Gastroesophageal sphincter (tissue), 3 donors: ENCODE measurements around the gene DACT1.

ENCODE experiments used
- CTCF ChIP-seq, 4 experiments: fragments of 200-600 bp in 2 of 4; fragments of 450-650 bp in 2 of 4; sonication (generic) in 1 of 4; IDR thresholded peaks; one replicate each; pipeline ENCODE4 v1.5.1; 2017 to 2019; ENCODE audit warnings: antibody characterized with exemption in 4 of 4, mild to moderate bottlenecking in 2 of 4, moderate library complexity in 2 of 4
- POLR2AphosphoS5 ChIP-seq: sonication (generic); formaldehyde crosslinking; IDR thresholded peaks from one replicate; pipeline ENCODE4 v1.6.1; 2017; ENCODE audit warnings: antibody characterized with exemption

GRCh38 chr14:58641509-58641908 lies 3.7 kb downstream of the DACT1 start:
- TF ChIP-seq POLR2AphosphoS5 (no peak), CTCF (IDR thresholded peaks at IDR 0.05) (no peak)
